ENCODE measurements around the gene LIPH. TPM values are rescaled to one million over a fixed set of nuclear protein-coding genes. Genes with fewer than 3 reads are reported as not detected.
"Not testable (repeated sequence)": the region's sequence is repeated elsewhere in the genome, so short reads cannot be mapped to it uniquely, and the experiment has no call there.

Gene LIPH
- total RNA-seq, 2 donors from 2014 or later, result not detected

DNA sequence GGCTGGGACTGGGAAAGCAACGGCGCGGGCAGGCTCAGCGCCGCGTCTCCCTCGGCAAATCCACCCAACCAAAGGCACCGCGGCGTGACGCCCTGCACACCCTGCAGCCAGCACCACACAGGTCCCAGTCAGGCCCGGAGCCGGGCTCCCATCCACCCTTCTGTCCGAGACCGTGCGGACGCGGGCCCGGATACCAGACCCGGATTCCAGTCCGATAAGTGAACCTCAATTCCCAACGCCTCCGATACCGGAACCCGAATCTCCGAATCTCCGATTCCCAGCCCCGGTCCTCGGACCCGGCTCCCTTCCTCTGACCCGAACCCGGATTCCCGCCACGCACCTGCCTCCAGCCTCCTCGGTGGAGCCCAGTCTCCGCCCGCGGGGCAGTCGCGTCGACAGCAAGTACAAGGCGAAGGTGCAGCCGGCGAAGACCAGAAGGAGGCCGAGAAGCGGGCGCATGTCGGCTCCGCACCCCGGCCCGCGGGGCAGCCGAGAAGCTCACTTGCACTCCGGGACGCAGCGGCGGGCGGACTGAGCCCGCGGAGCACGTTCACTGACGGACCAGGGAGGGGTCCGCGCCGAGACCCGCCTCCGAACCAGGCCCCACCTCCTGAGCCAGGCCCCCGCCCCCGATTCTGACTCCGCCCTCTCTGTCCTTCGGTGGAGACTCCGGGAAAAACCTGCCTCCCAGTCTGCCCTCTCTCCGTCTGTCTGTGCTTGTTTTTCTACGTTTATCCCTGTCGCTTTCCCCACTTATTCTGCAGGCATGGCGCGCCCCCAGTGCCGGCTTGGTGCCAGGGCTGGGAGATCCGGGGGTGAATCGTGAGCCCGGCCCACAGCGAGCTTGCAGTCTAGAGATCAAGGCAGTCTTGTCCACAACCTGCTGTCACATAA lies 53.6 kb downstream of the LIPH start, which contains the start of gene TMEM41A:
Gene TMEM41A, minus strand, starts transcription at position 533 of the 894 bp plus-strand sequence. Its CDS starts 74 bp downstream, at position 459.
- Mint-ChIP-seq H3K9me3 (no peaks in the 10 kb centered on the region), H3K27me3 (peaks cover 2 to 5% of the 10 kb centered on the region in 2 donors), H3K36me3 (peaks cover 14% of the 10 kb centered on the region), H3K4me1 (ENCODE audit: low read depth in 2 of 2) (peaks cover 8 to 17% of the 10 kb centered on the region in 2 donors), H3K27ac (peak within 1 kb of the TSS; percentile 65 to 89), H3K4me3 (peak within 1 kb of the TSS; percentile 88)
- peak; percentile 99 for ATAC-seq
- DNase-seq (ENCODE audit: low spot score), result peak; percentile 92

- Mint-ChIP-seq H3K4me3 (no peak overlapping the region), H3K27me3 (no peaks in the 10 kb centered on the region), H3K36me3 (peaks cover 21% of the 10 kb centered on the region), H3K27ac (no peak overlapping the region), H3K9me3 (no peaks in the 10 kb centered on the region), H3K4me1 (ENCODE audit: low read depth in 2 of 2) (no peaks in the 10 kb centered on the region)
- ATAC-seq (no peak), DNase-seq (ENCODE audit: low spot score) (no peak)
These were observed 62.1 kb downstream of the LIPH start for GRCh38 chr3:185490241-185490640.

- peaks cover 17% of the 10 kb centered on the region for H3K36me3 Mint-ChIP-seq
These were observed 62.9 kb downstream of the LIPH start for GRCh38 chr3:185489462-185489861.

GRCh38 chr3:185488465-185488864 lies 63.9 kb downstream of the LIPH start:
- ATAC-seq (no peak), DNase-seq (ENCODE audit: low spot score) (no peak)
- H3K4me3 Mint-ChIP-seq, result no peak overlapping the region
- no peak overlapping the region for H3K27ac Mint-ChIP-seq
- H3K4me1 Mint-ChIP-seq (ENCODE audit: low read depth in 2 of 2), result no peaks in the 10 kb centered on the region
- H3K36me3 Mint-ChIP-seq, result peaks cover 12% of the 10 kb centered on the region
- no peaks in the 10 kb centered on the region for H3K27me3 Mint-ChIP-seq
- H3K9me3 Mint-ChIP-seq, result no peaks in the 10 kb centered on the region

More at GRCh38 chr3:185489462-185489861, 62.9 kb downstream of the LIPH start:
- Mint-ChIP-seq H3K27me3 (no peaks in the 10 kb centered on the region), H3K4me3 (no peak overlapping the region), H3K4me1 (ENCODE audit: low read depth in 2 of 2) (no peaks in the 10 kb centered on the region), H3K9me3 (no peaks in the 10 kb centered on the region), H3K27ac (no peak overlapping the region)
- DNase-seq (ENCODE audit: low spot score) (no peak), ATAC-seq (no peak)

DNA sequence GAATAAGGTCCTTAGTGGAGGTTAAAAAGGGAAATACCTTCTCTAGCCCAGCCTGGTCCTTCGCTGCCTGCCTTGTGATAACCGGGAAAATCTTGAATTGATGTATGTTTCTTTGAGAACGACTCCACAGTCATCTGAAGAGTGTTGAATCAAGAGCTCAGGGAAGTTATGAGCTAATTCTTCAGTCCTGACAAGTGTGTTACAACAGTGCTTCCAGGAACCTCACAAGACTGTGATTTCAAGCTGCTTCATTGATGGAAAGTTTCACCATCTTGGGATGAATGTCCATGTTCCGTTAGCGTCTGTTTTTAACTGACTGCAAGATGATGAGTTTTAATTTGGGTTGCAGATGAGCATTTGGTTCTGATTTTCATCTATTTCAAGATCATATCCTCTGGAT lies 66.0 kb downstream of the LIPH start:
- no peak overlapping the region for H3K27ac Mint-ChIP-seq
- H3K36me3 Mint-ChIP-seq, result peaks cover 12% of the 10 kb centered on the region
- DNase-seq (ENCODE audit: low spot score) (no peak), ATAC-seq (no peak)
- H3K4me1 Mint-ChIP-seq (ENCODE audit: low read depth in 2 of 2), result peaks cover 11 to 12% of the 10 kb centered on the region in 2 donors
- H3K4me3 Mint-ChIP-seq, result no peak overlapping the region
- no peaks in the 10 kb centered on the region for H3K9me3 Mint-ChIP-seq
- H3K27me3 Mint-ChIP-seq, result no peaks in the 10 kb centered on the region

DNA sequence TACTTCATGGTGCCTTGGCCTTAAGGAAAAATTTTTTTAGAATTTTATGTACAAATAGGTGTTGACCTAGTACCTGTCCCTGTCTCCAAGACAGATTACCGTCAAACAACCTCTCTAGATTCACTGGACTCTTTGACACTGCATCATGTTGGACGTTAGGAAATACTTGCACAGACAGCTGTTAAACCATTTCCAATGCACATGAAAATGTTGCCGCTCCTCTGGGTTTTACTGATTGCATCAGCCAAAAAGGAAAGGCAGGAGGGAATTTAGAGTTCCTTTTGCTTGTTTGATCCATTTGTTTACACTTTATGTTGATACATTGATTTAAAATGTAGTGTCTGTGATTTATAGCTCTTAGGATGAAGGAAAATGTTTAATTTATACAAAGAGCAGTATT lies 68.1 kb downstream of the LIPH start:
- Mint-ChIP-seq H3K9me3 (no peaks in the 10 kb centered on the region), H3K4me3 (no peak overlapping the region), H3K27ac (no peak overlapping the region), H3K36me3 (peaks cover 7% of the 10 kb centered on the region), H3K4me1 (ENCODE audit: low read depth in 2 of 2) (peaks cover 11 to 12% of the 10 kb centered on the region in 2 donors), H3K27me3 (no peaks in the 10 kb centered on the region)
- DNase-seq (ENCODE audit: low spot score) (no peak), ATAC-seq (no peak)

DNA sequence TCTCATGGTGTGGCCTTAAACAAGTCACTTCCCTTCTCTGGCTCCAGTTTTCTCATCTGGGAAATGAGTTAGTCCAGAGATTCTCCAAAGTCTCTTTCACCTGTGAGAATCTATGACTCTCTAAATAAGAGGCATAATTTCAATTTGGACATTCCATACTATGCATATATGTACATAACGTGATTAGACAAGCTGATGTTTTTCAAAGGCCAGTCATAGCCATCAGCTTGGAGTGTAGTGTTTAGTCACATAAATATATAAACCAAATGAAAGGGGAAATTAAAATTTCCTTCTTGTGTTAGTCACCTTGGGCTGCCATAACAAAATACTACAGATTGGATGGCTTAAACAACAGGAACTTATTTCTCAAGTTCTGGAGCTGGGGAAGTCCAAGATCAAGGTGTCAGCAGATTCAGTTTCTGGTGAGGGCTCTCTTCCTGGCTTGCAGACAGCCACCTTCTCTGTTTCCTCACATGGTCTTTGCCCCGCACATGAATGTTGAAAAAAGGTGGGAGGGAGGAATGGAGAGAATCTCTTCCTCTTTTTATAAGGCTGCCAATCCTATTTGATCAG lies 72.9 kb downstream of the LIPH start:
- H3K36me3 Mint-ChIP-seq, result no peaks in the 10 kb centered on the region
- DNase-seq (ENCODE audit: low spot score) (no peak), ATAC-seq (no peak)
- H3K9me3 Mint-ChIP-seq, result no peaks in the 10 kb centered on the region
- H3K27me3 Mint-ChIP-seq, result no peaks in the 10 kb centered on the region
- H3K27ac Mint-ChIP-seq, result no peak overlapping the region
- H3K4me3 Mint-ChIP-seq, result no peak overlapping the region
- H3K4me1 Mint-ChIP-seq (ENCODE audit: low read depth in 2 of 2), result peaks cover 11 to 12% of the 10 kb centered on the region in 2 donors

- Mint-ChIP-seq H3K27me3 (no peaks in the 10 kb centered on the region), H3K4me3 (no peak overlapping the region)
- no peak for ATAC-seq
These were observed 75.1 kb downstream of the LIPH start for GRCh38 chr3:185477316-185477715.

DNA sequence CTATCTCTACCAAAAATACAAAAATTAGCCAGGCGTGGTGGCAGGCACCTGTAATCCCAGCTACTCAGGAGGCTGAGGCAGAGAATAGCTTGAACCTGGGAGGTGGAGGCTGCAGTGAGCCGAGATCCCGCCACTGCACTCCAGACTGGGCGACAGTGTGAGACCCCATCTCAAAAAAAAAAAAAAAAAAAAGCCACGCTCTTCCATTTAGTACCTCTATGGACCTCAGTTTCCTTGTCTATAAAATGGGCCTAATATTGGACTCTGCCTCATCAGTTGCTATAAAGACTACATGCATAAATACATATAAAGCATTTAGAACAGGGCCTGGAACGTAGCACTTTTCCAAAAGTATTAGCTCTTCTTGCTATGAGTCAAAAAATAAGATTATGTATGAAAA lies 77.5 kb downstream of the LIPH start:
- H3K27me3 Mint-ChIP-seq; DNase-seq (ENCODE audit: low spot score); H3K4me1 Mint-ChIP-seq (ENCODE audit: low read depth in 2 of 2); H3K9me3 Mint-ChIP-seq; ATAC-seq; H3K4me3 Mint-ChIP-seq; H3K36me3 Mint-ChIP-seq; H3K27ac Mint-ChIP-seq: not testable (repeated sequence)

More at GRCh38 chr3:185477316-185477715, 75.1 kb downstream of the LIPH start:
- Mint-ChIP-seq H3K27ac (no peak overlapping the region), H3K36me3 (no peaks in the 10 kb centered on the region), H3K4me1 (ENCODE audit: low read depth in 2 of 2) (peaks cover 0 to under 1% of the 10 kb centered on the region in 2 donors), H3K9me3 (no peaks in the 10 kb centered on the region)
- no peak for DNase-seq (ENCODE audit: low spot score)

DNA sequence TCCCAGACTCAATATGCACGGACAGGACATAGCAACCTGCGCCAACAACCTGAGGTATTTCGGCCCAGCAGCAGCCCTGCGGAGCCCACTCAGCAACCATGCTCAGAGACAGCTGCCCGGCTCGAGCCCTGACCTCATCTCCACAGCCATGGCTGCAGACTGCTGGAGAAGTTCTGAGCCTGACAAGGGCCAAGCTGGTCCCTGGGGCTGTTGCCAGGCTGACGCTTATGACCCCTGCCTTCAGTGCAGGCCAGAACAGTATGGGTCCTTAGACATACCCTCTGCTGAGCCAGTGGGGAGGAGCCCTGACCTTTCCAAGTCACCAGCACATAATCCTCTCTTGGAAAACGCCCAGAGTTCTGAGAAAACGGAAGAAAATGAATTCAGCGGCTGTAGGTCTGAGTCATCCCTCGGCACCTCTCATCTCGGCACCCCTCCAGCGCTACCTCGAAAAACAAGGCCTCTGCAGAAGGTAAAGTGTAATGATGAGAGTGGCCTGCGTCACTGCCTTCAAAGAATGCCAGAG lies 79.0 kb downstream of the LIPH start:
- H3K9me3 Mint-ChIP-seq, result no peaks in the 10 kb centered on the region
- DNase-seq (ENCODE audit: low spot score) (no peak), ATAC-seq (no peak)
- H3K4me3 Mint-ChIP-seq, result no peak overlapping the region
- no peak overlapping the region for H3K27ac Mint-ChIP-seq
- H3K4me1 Mint-ChIP-seq (ENCODE audit: low read depth in 2 of 2), result no peaks in the 10 kb centered on the region
- H3K36me3 Mint-ChIP-seq, result no peaks in the 10 kb centered on the region
- H3K27me3 Mint-ChIP-seq, result no peaks in the 10 kb centered on the region

DNA sequence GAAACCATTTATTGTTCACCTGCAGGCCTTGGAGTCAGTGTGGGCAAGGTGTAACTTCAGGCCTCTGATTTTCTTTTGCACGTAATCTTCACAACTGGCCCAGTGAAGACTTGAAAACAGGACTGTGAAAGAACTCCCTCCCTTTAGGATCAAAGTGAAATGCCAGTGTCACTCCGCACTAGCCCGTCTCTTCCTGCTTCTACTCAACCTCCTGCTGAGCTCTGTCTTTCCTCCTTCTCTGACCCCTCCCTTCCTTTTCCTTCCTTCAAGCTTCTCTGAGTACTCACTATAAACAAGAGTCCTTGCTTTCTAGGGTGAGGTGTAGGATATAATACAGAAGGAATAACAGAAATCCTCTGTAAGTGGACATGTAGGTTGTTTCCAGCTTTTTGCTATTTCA lies 82.1 kb downstream of the LIPH start:
- H3K4me3 Mint-ChIP-seq, result no peak overlapping the region
- no peaks in the 10 kb centered on the region for H3K9me3 Mint-ChIP-seq
- no peaks in the 10 kb centered on the region for H3K27me3 Mint-ChIP-seq
- ATAC-seq (no peak), DNase-seq (ENCODE audit: low spot score) (no peak)
- H3K36me3 Mint-ChIP-seq, result no peaks in the 10 kb centered on the region
- H3K4me1 Mint-ChIP-seq (ENCODE audit: low read depth in 2 of 2), result no peaks in the 10 kb centered on the region
- no peak overlapping the region for H3K27ac Mint-ChIP-seq

- no peaks in the 10 kb centered on the region for H3K36me3 Mint-ChIP-seq
- no peaks in the 10 kb centered on the region for H3K9me3 Mint-ChIP-seq
- no peaks in the 10 kb centered on the region for H3K4me1 Mint-ChIP-seq (ENCODE audit: low read depth in 2 of 2)
- H3K27ac Mint-ChIP-seq, result no peak overlapping the region
- H3K4me3 Mint-ChIP-seq, result no peak overlapping the region
- ATAC-seq (no peak), DNase-seq (ENCODE audit: low spot score) (no peak)
- H3K27me3 Mint-ChIP-seq, result no peaks in the 10 kb centered on the region
These were observed 82.8 kb downstream of the LIPH start for GRCh38 chr3:185469542-185469941.

DNA sequence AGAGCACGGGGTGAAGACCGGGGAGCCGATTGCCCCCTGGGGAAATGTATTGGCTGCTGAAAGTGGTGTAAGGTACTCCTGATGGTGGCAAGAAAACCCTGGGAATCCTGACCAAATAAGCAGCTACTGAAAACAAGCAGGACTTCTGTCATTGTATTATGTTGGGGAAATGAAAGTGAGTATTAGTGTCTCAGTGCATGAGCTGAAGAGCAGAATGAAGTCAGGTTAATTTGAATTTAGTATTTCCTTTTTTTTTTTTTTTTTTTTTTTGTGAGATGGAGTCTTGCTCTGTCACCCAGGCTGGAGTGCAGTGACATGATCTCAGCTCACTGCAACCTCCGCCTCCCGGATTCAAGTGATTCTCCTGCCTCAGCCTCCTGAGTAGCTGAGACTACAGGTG lies 86.3 kb downstream of the LIPH start:
- not testable (repeated sequence) for H3K9me3 Mint-ChIP-seq

DNA sequence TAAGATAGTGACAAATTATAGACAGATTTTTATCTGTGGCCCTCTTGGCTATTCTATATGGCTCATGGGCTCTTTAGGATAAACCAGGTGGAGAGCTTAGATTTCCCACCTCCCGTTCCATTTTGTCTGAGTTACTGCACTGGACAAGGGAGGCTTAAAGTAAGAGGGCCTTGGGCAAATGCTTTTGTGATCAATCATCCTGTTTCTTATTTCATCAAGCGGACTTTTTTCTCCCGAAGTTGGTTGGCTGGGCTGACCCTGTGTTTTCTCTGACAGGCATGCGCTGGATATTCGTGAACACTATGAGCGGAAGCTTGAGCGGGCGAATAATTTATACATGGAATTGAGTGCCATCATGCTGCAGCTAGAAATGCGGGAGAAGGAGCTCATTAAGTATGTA lies 86.9 kb downstream of the LIPH start:
- H3K27me3 Mint-ChIP-seq, result no peaks in the 10 kb centered on the region
- no peaks in the 10 kb centered on the region for H3K9me3 Mint-ChIP-seq
- no peaks in the 10 kb centered on the region for H3K4me1 Mint-ChIP-seq (ENCODE audit: low read depth in 2 of 2)
- ATAC-seq (no peak), DNase-seq (ENCODE audit: low spot score) (no peak)
- H3K36me3 Mint-ChIP-seq, result no peaks in the 10 kb centered on the region
- H3K4me3 Mint-ChIP-seq, result no peak overlapping the region
- H3K27ac Mint-ChIP-seq, result no peak overlapping the region

More for the DNA sequence above, 86.3 kb downstream of the LIPH start:
- not testable (repeated sequence) for H3K4me1 Mint-ChIP-seq (ENCODE audit: low read depth in 2 of 2); H3K4me3 Mint-ChIP-seq; ATAC-seq; H3K27ac Mint-ChIP-seq; H3K36me3 Mint-ChIP-seq; H3K27me3 Mint-ChIP-seq; DNase-seq (ENCODE audit: low spot score)

Data from natural killer cell treated with Interleukin-12 subunit alpha and Interleukin-12 subunit beta and Interleukin-15 and Interleukin-18, amount 100 ng/mL, for 72 hours (primary cell).